ENCODE results near the gene ANTKMT. TPM values are rescaled to one million over a fixed set of nuclear protein-coding genes. Genes with fewer than 3 reads are reported as not detected.

ANTKMT gene
- total and polyA plus RNA-seq, 2 experiments from 2014 or later, result 55.1 to 82.6 TPM

- Histone ChIP-seq H3K27me3 (no peaks in the 10 kb centered on the region), H3K27ac (peak overlapping the region; percentile 90), H3K36me3 (no peaks in the 10 kb centered on the region), H3K4me1 (ENCODE audit: low read depth) (peaks cover 16% of the 10 kb centered on the region), H3K9me3 (ENCODE audit: low read depth) (no peaks in the 10 kb centered on the region), H3K4me3 (peak overlapping the region; percentile 85)
- DNase-seq (ENCODE audit: low read depth in 1 of 2, low spot score in 1 of 2), result no peak
- no peak for TF ChIP-seq CTCF (IDR thresholded peaks at IDR 0.05; ENCODE audit: low read depth, low read length)
Measured at GRCh38 chr16:721765-722540, 1.0 kb downstream of the ANTKMT start.

GRCh38 chr16:722835-723633, 2.1 kb downstream of the ANTKMT start:
- Histone ChIP-seq H3K4me1 (ENCODE audit: low read depth) (peaks cover 16% of the 10 kb centered on the region), H3K27ac (no peak overlapping the region), H3K4me3 (no peak overlapping the region), H3K27me3 (no peaks in the 10 kb centered on the region), H3K9me3 (ENCODE audit: low read depth) (no peaks in the 10 kb centered on the region), H3K36me3 (no peaks in the 10 kb centered on the region)
- no peak for DNase-seq (ENCODE audit: low read depth in 1 of 2, low spot score in 1 of 2)
- no peak for TF ChIP-seq CTCF (IDR thresholded peaks at IDR 0.05; ENCODE audit: low read depth, low read length)

DNA sequence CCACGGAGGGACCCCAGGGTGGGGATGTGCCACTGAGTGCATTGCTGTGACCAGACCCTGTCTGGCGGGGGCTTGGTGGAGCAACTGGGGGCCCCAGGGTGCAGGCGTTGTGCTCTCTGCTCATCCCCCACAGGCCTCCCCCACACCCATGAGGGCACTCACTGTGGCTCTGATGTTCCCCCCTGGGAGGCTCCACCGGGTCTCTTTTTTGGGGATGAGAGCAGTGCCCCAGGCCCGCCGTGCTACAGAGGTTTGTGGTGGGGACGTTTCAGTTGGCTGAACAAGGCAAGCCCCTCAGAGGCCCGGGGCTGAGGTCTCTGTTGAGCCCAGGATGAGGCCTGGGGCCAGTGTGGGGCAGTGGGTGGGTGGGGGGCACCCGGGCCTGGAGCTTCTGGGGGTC, 2.7 kb downstream of the ANTKMT start:
- Histone ChIP-seq H3K36me3 (no peaks in the 10 kb centered on the region), H3K4me1 (ENCODE audit: low read depth) (peaks cover 16% of the 10 kb centered on the region), H3K27ac (no peak overlapping the region), H3K27me3 (no peaks in the 10 kb centered on the region), H3K9me3 (ENCODE audit: low read depth) (no peaks in the 10 kb centered on the region), H3K4me3 (no peak overlapping the region)
- TF ChIP-seq CTCF (IDR thresholded peaks at IDR 0.05; ENCODE audit: low read depth, low read length), result no peak
- DNase-seq (ENCODE audit: low read depth in 1 of 2, low spot score in 1 of 2), result no peak

DNA sequence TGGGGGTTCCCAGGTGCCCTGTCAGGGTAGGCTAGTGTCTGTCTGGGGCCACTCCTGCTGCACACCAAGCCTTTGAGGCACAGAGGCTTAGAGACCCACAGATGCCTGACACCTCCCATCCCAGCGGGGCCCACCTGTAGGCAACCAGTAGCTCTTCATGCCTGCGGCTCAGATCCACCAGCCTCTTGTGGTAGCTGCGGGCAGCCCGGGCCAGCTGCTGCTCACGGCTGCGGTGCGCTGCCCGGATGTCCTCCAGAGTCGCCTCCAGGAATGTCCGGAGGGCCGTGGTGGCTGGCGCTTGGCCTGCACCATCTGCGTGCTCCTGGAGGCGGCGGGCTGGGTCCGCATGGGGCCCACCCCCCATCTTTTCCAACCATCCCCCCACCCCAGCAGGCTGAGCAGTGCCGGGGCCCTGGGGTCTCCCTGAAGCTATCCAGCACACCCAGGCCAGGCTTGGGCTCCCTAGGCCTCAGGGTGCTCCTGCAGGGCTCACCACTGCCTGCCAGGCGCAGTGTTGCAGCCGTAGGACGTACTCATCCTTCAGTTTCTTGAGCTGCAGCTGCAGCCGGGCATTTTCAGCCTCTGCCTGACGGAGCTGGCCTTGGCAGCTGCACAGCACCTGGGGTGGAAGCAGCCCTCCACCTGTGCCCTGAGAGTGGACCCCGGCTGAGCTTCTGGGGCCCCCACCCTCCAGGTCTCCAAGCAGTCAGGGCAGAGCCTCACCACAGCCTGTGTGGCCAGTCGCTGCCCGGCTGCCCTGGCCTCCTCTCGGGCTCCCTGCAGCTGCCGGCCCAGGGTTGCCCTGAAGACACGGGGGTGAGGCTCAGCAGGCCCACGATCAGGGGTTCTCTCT, 3.5 kb downstream of the ANTKMT start:
- no peaks in the 10 kb centered on the region for H3K36me3 ChIP-seq

More for the DNA sequence above, 3.5 kb downstream of the ANTKMT start:
- Histone ChIP-seq H3K4me3 (no peak overlapping the region), H3K4me1 (ENCODE audit: low read depth) (peaks cover 12% of the 10 kb centered on the region), H3K27me3 (no peaks in the 10 kb centered on the region), H3K27ac (no peak overlapping the region), H3K9me3 (ENCODE audit: low read depth) (no peaks in the 10 kb centered on the region)
- no peak for TF ChIP-seq CTCF (IDR thresholded peaks at IDR 0.05; ENCODE audit: low read depth, low read length)
- DNase-seq (ENCODE audit: low read depth in 1 of 2, low spot score in 1 of 2), result no peak
